ENCODE results near the gene CYP4V2.

GRCh38 chr4:186190581-186191199 is 677 bp upstream of the CYP4V2 start:
- TF ChIP-seq, protein P1, sequence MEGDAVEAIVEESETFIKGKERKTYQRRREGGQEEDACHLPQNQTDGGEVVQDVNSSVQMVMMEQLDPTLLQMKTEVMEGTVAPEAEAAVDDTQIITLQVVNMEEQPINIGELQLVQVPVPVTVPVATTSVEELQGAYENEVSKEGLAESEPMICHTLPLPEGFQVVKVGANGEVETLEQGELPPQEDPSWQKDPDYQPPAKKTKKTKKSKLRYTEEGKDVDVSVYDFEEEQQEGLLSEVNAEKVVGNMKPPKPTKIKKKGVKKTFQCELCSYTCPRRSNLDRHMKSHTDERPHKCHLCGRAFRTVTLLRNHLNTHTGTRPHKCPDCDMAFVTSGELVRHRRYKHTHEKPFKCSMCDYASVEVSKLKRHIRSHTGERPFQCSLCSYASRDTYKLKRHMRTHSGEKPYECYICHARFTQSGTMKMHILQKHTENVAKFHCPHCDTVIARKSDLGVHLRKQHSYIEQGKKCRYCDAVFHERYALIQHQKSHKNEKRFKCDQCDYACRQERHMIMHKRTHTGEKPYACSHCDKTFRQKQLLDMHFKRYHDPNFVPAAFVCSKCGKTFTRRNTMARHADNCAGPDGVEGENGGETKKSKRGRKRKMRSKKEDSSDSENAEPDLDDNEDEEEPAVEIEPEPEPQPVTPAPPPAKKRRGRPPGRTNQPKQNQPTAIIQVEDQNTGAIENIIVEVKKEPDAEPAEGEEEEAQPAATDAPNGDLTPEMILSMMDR (IDR thresholded peaks at IDR 0.05 in 2 of 3, conservative IDR thresholded peaks at IDR 0.05 in 1 of 3; ENCODE audit: borderline replicate concordance in 1 of 3, insufficient read depth in 1 of 3, low read depth in 2 of 3, low read length in 2 of 3) = no peak
- TF ChIP-seq POLR2A (IDR thresholded peaks at IDR 0.05; ENCODE audit: borderline replicate concordance, extremely low read depth, insufficient read depth, insufficient read length) (no peak), ZBTB33 (IDR thresholded peaks at IDR 0.05; ENCODE audit: extremely low read depth, insufficient replicate concordance, low read length) (no peak), SP1 (IDR thresholded peaks at IDR 0.05; ENCODE audit: low read depth) (no peak), EZH2 (IDR thresholded peaks at IDR 0.05) (no peak), RAD21 (IDR thresholded peaks at IDR 0.05; ENCODE audit: low read depth) (no peak), YY1 (IDR thresholded peaks at IDR 0.05; ENCODE audit: extremely low read depth, insufficient replicate concordance, low read depth, low read length) (no peak), EZH2phosphoT487 (IDR thresholded peaks at IDR 0.05; ENCODE audit: borderline replicate concordance) (no peak), SRF (IDR thresholded peaks at IDR 0.05; ENCODE audit: low read depth) (no peak), CBX3 (IDR thresholded peaks at IDR 0.05; ENCODE audit: low read depth) (no peak; the same call in 1 of the 2 replicates), SIN3A (IDR thresholded peaks at IDR 0.05; ENCODE audit: low read depth) (no peak)
- TF ChIP-seq, protein P2, sequence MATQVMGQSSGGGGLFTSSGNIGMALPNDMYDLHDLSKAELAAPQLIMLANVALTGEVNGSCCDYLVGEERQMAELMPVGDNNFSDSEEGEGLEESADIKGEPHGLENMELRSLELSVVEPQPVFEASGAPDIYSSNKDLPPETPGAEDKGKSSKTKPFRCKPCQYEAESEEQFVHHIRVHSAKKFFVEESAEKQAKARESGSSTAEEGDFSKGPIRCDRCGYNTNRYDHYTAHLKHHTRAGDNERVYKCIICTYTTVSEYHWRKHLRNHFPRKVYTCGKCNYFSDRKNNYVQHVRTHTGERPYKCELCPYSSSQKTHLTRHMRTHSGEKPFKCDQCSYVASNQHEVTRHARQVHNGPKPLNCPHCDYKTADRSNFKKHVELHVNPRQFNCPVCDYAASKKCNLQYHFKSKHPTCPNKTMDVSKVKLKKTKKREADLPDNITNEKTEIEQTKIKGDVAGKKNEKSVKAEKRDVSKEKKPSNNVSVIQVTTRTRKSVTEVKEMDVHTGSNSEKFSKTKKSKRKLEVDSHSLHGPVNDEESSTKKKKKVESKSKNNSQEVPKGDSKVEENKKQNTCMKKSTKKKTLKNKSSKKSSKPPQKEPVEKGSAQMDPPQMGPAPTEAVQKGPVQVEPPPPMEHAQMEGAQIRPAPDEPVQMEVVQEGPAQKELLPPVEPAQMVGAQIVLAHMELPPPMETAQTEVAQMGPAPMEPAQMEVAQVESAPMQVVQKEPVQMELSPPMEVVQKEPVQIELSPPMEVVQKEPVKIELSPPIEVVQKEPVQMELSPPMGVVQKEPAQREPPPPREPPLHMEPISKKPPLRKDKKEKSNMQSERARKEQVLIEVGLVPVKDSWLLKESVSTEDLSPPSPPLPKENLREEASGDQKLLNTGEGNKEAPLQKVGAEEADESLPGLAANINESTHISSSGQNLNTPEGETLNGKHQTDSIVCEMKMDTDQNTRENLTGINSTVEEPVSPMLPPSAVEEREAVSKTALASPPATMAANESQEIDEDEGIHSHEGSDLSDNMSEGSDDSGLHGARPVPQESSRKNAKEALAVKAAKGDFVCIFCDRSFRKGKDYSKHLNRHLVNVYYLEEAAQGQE (IDR thresholded peaks at IDR 0.05; ENCODE audit: low read depth) = no peak
- TF ChIP-seq, protein P3, sequence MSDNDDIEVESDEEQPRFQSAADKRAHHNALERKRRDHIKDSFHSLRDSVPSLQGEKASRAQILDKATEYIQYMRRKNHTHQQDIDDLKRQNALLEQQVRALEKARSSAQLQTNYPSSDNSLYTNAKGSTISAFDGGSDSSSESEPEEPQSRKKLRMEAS (IDR thresholded peaks at IDR 0.05) = no peak

Data from HCT116 (cell line).